H1 (cell line): ENCODE data around the gene DDX3X. TPM values are rescaled to one million over a fixed set of nuclear protein-coding genes. Genes with fewer than 3 reads are reported as not detected.

ENCODE experiments used
- CTCF ChIA-PET: fragments of 300-600 bp; sonication (Branson Sonifier 250); formaldehyde crosslinking; loops from one replicate; lab custom pipeline; 2021; ENCODE audit not compliant: partially characterized antibody; lab: Charles Lee
- POLR2A ChIA-PET: fragments of 300-600 bp; sonication (Branson Sonifier 250); formaldehyde crosslinking; loops from one replicate; lab custom pipeline; 2021; ENCODE audit warnings: inconsistent platforms; ENCODE audit not compliant: partially characterized antibody; lab: Charles Lee
- DNase-seq, 2 experiments: peaks; one replicate each; pipeline versions ENCODE4 v3.0.0 to v3.0.0-alpha.2; 2010 to 2022; ENCODE audit warnings: low spot score in 2 of 2, low read depth in 1 of 2, mixed read lengths in 1 of 2
- FAIRE-seq: peaks from 2 replicates; lab custom pipeline; 2011; peaks lifted over from hg19 to GRCh38; lab: Jason Lieb, UNC
- H2AFZ ChIP-seq: 2 replicates; pipeline ENCODE4 v1.8.1; 2012; ENCODE audit warnings: low read length, inconsistent platforms
- H2AK5ac ChIP-seq: 2 replicates; pipeline ENCODE4 v1.6.1; 2013; ENCODE audit warnings: low read depth, low read length
- H2BK120ac ChIP-seq: replicated peaks from 2 replicates; pipeline ENCODE3; 2013; ENCODE audit warnings: low read depth, low read length, inconsistent platforms
- H2BK12ac ChIP-seq: 2 replicates; pipeline ENCODE4 v1.6.1; 2013; ENCODE audit warnings: low read depth, low read length
- H2BK15ac ChIP-seq: 2 replicates; pipeline ENCODE4 v1.6.1; 2013; ENCODE audit warnings: low read length
- H2BK20ac ChIP-seq: 2 replicates; pipeline ENCODE4 v1.6.1; 2013; ENCODE audit warnings: low read length
- H2BK5ac ChIP-seq: 2 replicates; pipeline ENCODE4 v1.6.1; 2013; ENCODE audit warnings: low read depth, low read length
- H3K14ac ChIP-seq: 2 replicates; pipeline ENCODE4 v1.6.1; 2013; ENCODE audit warnings: inconsistent platforms; ENCODE audit not compliant: insufficient read length
- H3K18ac ChIP-seq: 2 replicates; pipeline ENCODE4 v1.6.1; 2013; ENCODE audit warnings: low read length; ENCODE audit errors: extremely low read depth
- H3K23ac ChIP-seq: 2 replicates; pipeline ENCODE4 v1.6.1; 2013; ENCODE audit warnings: inconsistent platforms; ENCODE audit not compliant: insufficient read length
- H3K23me2 ChIP-seq: 2 replicates; pipeline ENCODE4 v1.6.1; 2013; ENCODE audit warnings: low read depth, low read length
- H3K27ac ChIP-seq: 2 replicates; pipeline ENCODE4 v1.6.1; 2011; ENCODE audit warnings: low read depth, low read length, inconsistent platforms
- H3K27me3 ChIP-seq, 4 experiments: replicated peaks in 1 of 4; 1 replicate in 1 of 4; 2 replicates in 3 of 4; pipeline versions ENCODE4 v1.6.1 to v1.8.1; 2011 to 2013; ENCODE audit warnings: low read length in 3 of 4, mild to moderate bottlenecking in 3 of 4, inconsistent platforms in 2 of 4, mixed read lengths in 2 of 4, moderate library complexity in 1 of 4; ENCODE audit not compliant: control insufficient read depth in 3 of 4, insufficient read depth in 3 of 4; ENCODE audit errors: extremely low read depth in 1 of 4
- H3K36me3 ChIP-seq, 4 experiments: 2 replicates each; pipeline versions ENCODE4 v1.6.1 to v1.8.1; 2011 to 2013; ENCODE audit warnings: mild to moderate bottlenecking in 4 of 4, low read length in 3 of 4, moderate library complexity in 2 of 4, control low read depth in 1 of 4, inconsistent platforms in 1 of 4; ENCODE audit not compliant: insufficient read depth in 4 of 4, control insufficient read depth in 2 of 4
- H3K4ac ChIP-seq: replicated peaks from 2 replicates; pipeline ENCODE3; 2013; ENCODE audit warnings: low read length, low read depth, mixed read lengths, inconsistent platforms; ENCODE audit not compliant: insufficient read length
- H3K4me1 ChIP-seq, 4 experiments: replicated peaks in 1 of 4; 1 replicate in 1 of 4; 2 replicates in 3 of 4; pipeline versions ENCODE4 v1.6.1 to v1.8.1; 2011 to 2013; ENCODE audit warnings: low read length in 3 of 4, inconsistent platforms in 2 of 4, mixed read lengths in 1 of 4; ENCODE audit not compliant: insufficient read depth in 4 of 4, control insufficient read depth in 3 of 4
- H3K4me2 ChIP-seq, 2 experiments: 2 replicates each; pipeline versions ENCODE4 v1.6.1 to v1.8.1; 2011 to 2013; ENCODE audit warnings: low read depth in 2 of 2, low read length in 2 of 2, control low read depth in 1 of 2, inconsistent platforms in 1 of 2, mild to moderate bottlenecking in 1 of 2; ENCODE audit not compliant: insufficient read depth in 1 of 2
- H3K4me3 ChIP-seq, 4 experiments: fragments of 200-600, 300-600 bp in 1 of 4; sonication (generic), shearing (Covaris generic), sonication (Bioruptor Twin) in 1 of 4; 2 replicates each; pipeline versions ENCODE4 v1.5.1 to v1.8.1; 2011 to 2016; ENCODE audit warnings: low read length in 4 of 4, low read depth in 3 of 4, control low read depth in 2 of 4, inconsistent platforms in 2 of 4, mild to moderate bottlenecking in 2 of 4, mixed read lengths in 1 of 4, moderate library complexity in 1 of 4; ENCODE audit not compliant: insufficient read depth in 2 of 4; ENCODE audit errors: extremely low read depth in 1 of 4
- H3K56ac ChIP-seq: replicated peaks from 2 replicates; pipeline ENCODE3; 2013; ENCODE audit warnings: low read depth, mild to moderate bottlenecking, mixed read lengths, low read length, inconsistent platforms; ENCODE audit not compliant: insufficient read length
- H3K79me1 ChIP-seq: 2 replicates; pipeline ENCODE4 v1.6.1; 2013; ENCODE audit warnings: low read depth, low read length, control low read depth
- H3K79me2 ChIP-seq, 2 experiments: 2 replicates each; pipeline versions ENCODE4 v1.6.1 to v1.8.1; 2012 to 2013; ENCODE audit warnings: low read length in 2 of 2, mild to moderate bottlenecking in 2 of 2, inconsistent platforms in 1 of 2; ENCODE audit not compliant: insufficient read depth in 2 of 2, control insufficient read depth in 1 of 2
- H3K9ac ChIP-seq, 4 experiments: replicated peaks in 1 of 4; 1 replicate in 1 of 4; 2 replicates in 3 of 4; pipeline versions ENCODE4 v1.6.1 to v1.8.1; 2011 to 2013; ENCODE audit warnings: low read depth in 3 of 4, low read length in 3 of 4, control low read depth in 2 of 4, mild to moderate bottlenecking in 2 of 4, moderate library complexity in 2 of 4, inconsistent platforms in 1 of 4; ENCODE audit errors: extremely low read depth in 1 of 4
- H3K9me3 ChIP-seq, 2 experiments: 2 replicates each; pipeline versions ENCODE4 v1.6.1 to v1.8.1; 2012 to 2013; ENCODE audit warnings: mild to moderate bottlenecking in 2 of 2, moderate library complexity in 2 of 2, control low read depth in 1 of 2, inconsistent platforms in 1 of 2, low read depth in 1 of 2, low read length in 1 of 2, mixed read lengths in 1 of 2; ENCODE audit not compliant: insufficient read depth in 2 of 2
- H4K20me1 ChIP-seq, 2 experiments: replicated peaks in 1 of 2; 2 replicates each; pipeline versions ENCODE3 to v1.8.1; 2011 to 2013; ENCODE audit warnings: inconsistent platforms in 2 of 2, low read length in 2 of 2, mild to moderate bottlenecking in 1 of 2; ENCODE audit not compliant: insufficient read depth in 2 of 2, control insufficient read depth in 1 of 2
- H4K5ac ChIP-seq: 2 replicates; pipeline ENCODE4 v1.6.1; 2013; ENCODE audit warnings: low read length, low read depth, mixed read lengths, inconsistent platforms; ENCODE audit not compliant: insufficient read length
- H4K8ac ChIP-seq: 2 replicates; pipeline ENCODE4 v1.8.0; 2013; ENCODE audit warnings: mild to moderate bottlenecking, moderate library complexity, low read length, inconsistent platforms; ENCODE audit not compliant: insufficient read depth; ENCODE audit errors: extremely low read depth
- H4K91ac ChIP-seq: replicated peaks from 2 replicates; pipeline ENCODE3; 2013; ENCODE audit warnings: low read length, mixed read lengths, inconsistent platforms; ENCODE audit not compliant: insufficient read length
- BACH1 ChIP-seq: IDR thresholded peaks from 2 replicates; pipeline ENCODE4 v1.6.1; 2012; ENCODE audit warnings: low read length, improper control_type of control experiment
- EZH2 ChIP-seq: fragments of 200-600 bp; sonication (generic); IDR thresholded peaks from 2 replicates; pipeline ENCODE4 v1.7.1; 2012; ENCODE audit warnings: low read depth, mild to moderate bottlenecking, moderate library complexity, low read length, inconsistent platforms; ENCODE audit not compliant: severe bottlenecking
- GABPA ChIP-seq: IDR thresholded peaks from 2 replicates; pipeline ENCODE4 v1.6.1; 2011; ENCODE audit warnings: mild to moderate bottlenecking, low read length, moderate library complexity, borderline replicate concordance; ENCODE audit not compliant: insufficient read depth
- HDAC2 ChIP-seq, 2 experiments: fragments of 300-600 bp in 1 of 2; sonication (generic) in 1 of 2; IDR thresholded peaks; 2 replicates each; pipeline ENCODE4 v1.6.1; 2011 to 2012; ENCODE audit warnings: low read depth in 2 of 2, low read length in 2 of 2, mild to moderate bottlenecking in 2 of 2, moderate library complexity in 2 of 2, borderline replicate concordance in 1 of 2, inconsistent platforms in 1 of 2
- HDAC6 ChIP-seq: IDR thresholded peaks from one replicate; pipeline ENCODE4 v1.7.1; 2012; ENCODE audit warnings: low read depth, mild to moderate bottlenecking, inconsistent platforms, low read length, moderate library complexity
- RNF2 ChIP-seq: fragments of 200-900, 300-1000 bp; sonication (generic); IDR thresholded peaks from 2 replicates; pipeline ENCODE4 v1.7.1; 2016; ENCODE audit warnings: borderline replicate concordance, low read depth, mild to moderate bottlenecking, antibody characterized with exemption, low read length; ENCODE audit not compliant: poor library complexity, severe bottlenecking; ENCODE audit errors: missing control alignments
- RXRA ChIP-seq: IDR thresholded peaks from 2 replicates; pipeline ENCODE4 v1.6.1; 2011; ENCODE audit warnings: low read depth, mild to moderate bottlenecking, low read length, moderate library complexity; ENCODE audit not compliant: insufficient read depth
- TAF1 ChIP-seq: IDR thresholded peaks from 2 replicates; pipeline ENCODE4 v1.6.1; 2011; ENCODE audit warnings: mild to moderate bottlenecking, low read depth, low read length
- polyA plus RNA-seq, 7 experiments: library from polyadenylated mRNA; depleted of rRNA in 3 of 7; stranded (reverse) in 5 of 7; unstranded in 2 of 7; fragments of >200 nt in 5 of 7; fragments of 200-250 nt in 2 of 7; gene quantifications; 1 replicate in 5 of 7; 2 replicates in 1 of 7; 4 replicates in 1 of 7; pipeline versions ENCODE4 v1.2.1 to v1.2.3, GENCODE V29; 2011 to 2013; ENCODE audit warnings: missing spikeins in 2 of 7, mixed read lengths in 2 of 7
- total RNA-seq: library from RNA; stranded (reverse); fragmentation: NEBNext Ultra II Directional; extraction: Animal tissue kit (Norgen Biotek cat#: 25700); gene quantifications from 2 replicates; pipeline ENCODE4 v1.2.1, GENCODE V29; 2021
- TF ChIP-seq, protein P1 (sequence below): IDR thresholded peaks from 2 replicates; pipeline ENCODE4 v1.6.1; 2012; ENCODE audit warnings: inconsistent platforms
- TF ChIP-seq, protein P2 (sequence below): IDR thresholded peaks from 2 replicates; pipeline ENCODE4 v1.6.1; 2011; ENCODE audit warnings: low read length, improper control_type of control experiment

Gene DDX3X
- total and polyA plus RNA-seq, 2 of the 8 experiments (the other 6 are each of a cell fraction or from before 2014, with no cell fraction given): 39.4 to 291 TPM

GRCh38 chrX:41291309-41291708 lies 42.7 kb upstream of the DDX3X start:
- Histone ChIP-seq H3K23me2 (no peaks in the 10 kb centered on the region), H2BK120ac (no peak overlapping the region), H3K4me3 (no peak overlapping the region), H2AK5ac (no peak overlapping the region), H3K4me1 (peaks cover 0 to 6% (median 3%) of the 10 kb centered on the region in 4 experiments; a peak in 3 of 7 replicates), H3K18ac (peak overlapping the region; percentile 32; the same call in 1 of the 2 replicates), H3K23ac (no peak overlapping the region), H3K4me2 (peak overlapping the region; percentile 37 to 38; a peak in 3 of 4 replicates), H3K79me1 (no peaks in the 10 kb centered on the region), H3K27ac (no peak overlapping the region; the same call in 1 of the 2 replicates), H4K91ac (no peak overlapping the region), H3K36me3 (no peaks in the 10 kb centered on the region), H3K9me3 (no peaks in the 10 kb centered on the region), H3K4ac (no peak overlapping the region), H4K5ac (no peak overlapping the region), H4K8ac (no peak overlapping the region), H3K14ac (no peak overlapping the region), H2BK5ac (no peak overlapping the region), H3K27me3 (no peaks in the 10 kb centered on the region), H2AFZ (no peak overlapping the region), H2BK12ac (no peak overlapping the region), H4K20me1 (no peaks in the 10 kb centered on the region), H3K9ac (no peak overlapping the region), H2BK15ac (no peak overlapping the region), H2BK20ac (no peak overlapping the region), H3K79me2 (no peaks in the 10 kb centered on the region), H3K56ac (no peak overlapping the region)
- ChIA-PET POLR2A (no interaction called here), CTCF (interaction anchor here (0.7 kb wide), 1 partner anchor 44 kb away, joined by 3 read pairs; no protein-coding TSS in a partner anchor)
- TF ChIP-seq RNF2 (no peak), BACH1 (no peak), RXRA (no peak), GABPA (no peak), HDAC6 (no peak), EZH2 (no peak), HDAC2 (IDR thresholded peaks at IDR 0.05; ENCODE audit: borderline replicate concordance in 1 of 2, low read depth in 2 of 2, low read length in 2 of 2) (no peak), TAF1 (no peak)
- TF ChIP-seq, protein P1, sequence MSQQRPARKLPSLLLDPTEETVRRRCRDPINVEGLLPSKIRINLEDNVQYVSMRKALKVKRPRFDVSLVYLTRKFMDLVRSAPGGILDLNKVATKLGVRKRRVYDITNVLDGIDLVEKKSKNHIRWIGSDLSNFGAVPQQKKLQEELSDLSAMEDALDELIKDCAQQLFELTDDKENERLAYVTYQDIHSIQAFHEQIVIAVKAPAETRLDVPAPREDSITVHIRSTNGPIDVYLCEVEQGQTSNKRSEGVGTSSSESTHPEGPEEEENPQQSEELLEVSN: no peak
- TF ChIP-seq, protein P2, sequence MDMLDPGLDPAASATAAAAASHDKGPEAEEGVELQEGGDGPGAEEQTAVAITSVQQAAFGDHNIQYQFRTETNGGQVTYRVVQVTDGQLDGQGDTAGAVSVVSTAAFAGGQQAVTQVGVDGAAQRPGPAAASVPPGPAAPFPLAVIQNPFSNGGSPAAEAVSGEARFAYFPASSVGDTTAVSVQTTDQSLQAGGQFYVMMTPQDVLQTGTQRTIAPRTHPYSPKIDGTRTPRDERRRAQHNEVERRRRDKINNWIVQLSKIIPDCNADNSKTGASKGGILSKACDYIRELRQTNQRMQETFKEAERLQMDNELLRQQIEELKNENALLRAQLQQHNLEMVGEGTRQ: no peak
- FAIRE-seq: no peak
- no peak for DNase-seq
